GM19463 (cell line): Measurements from ENCODE around the gene SPATC1L.
"Not testable (repeated sequence)": the region's sequence is repeated elsewhere in the genome, so short reads cannot be mapped to it uniquely, and the experiment has no call there.

ENCODE experiments used
- ATAC-seq: cut with Tn5 transposase; IDR thresholded peaks from one replicate; pipeline ENCODE4 v1.9.1; 2021; ENCODE audit warnings: mild to moderate bottlenecking, moderate library complexity; ENCODE audit not compliant: unreplicated experiment

Gene SPATC1L

DNA sequence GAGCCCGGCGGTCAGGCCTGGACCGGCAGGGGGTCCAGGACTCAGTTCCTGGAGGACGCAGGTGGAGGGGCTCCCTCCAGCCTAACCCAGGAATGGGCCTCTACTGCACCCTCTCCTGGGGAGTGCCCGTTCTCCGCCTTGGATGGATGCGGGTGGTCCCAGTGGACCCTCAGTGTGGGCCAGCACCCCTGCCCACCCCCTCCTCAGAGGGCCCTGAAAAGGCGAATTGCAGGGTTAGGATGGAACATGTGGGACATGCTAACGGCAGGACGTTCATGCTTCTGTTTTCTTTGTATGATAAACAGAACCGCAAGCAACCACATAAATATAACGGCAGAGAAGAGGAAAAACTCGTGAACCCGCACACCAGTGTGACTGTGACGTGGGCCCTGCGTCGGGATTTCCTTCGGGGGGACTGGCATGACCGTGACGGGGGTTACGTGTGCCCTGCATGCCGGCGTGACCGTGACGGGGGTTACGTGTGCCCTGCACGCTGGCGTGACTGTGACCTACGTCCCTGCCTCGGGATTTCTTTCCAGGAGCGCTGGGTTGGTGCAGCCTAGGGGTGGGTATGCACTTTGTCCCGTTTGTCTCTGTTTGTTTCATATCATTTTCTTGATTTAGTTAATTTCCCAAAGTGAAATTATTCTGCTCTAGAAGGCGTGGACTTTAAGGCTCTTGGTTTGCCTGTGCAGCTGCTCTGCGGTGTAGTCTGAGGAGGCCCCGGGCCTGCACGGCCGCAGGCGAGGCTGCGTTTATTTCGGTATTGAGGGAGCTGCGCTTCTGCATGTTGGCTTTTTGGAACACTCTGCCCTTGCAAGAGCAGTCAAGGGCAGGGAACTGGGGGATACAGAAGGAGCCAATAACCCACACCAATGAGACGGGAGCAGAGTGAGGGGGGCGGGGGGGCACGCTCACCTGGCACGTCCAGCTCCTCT is 32.0 kb downstream of the SPATC1L start:
- no peak for ATAC-seq

DNA sequence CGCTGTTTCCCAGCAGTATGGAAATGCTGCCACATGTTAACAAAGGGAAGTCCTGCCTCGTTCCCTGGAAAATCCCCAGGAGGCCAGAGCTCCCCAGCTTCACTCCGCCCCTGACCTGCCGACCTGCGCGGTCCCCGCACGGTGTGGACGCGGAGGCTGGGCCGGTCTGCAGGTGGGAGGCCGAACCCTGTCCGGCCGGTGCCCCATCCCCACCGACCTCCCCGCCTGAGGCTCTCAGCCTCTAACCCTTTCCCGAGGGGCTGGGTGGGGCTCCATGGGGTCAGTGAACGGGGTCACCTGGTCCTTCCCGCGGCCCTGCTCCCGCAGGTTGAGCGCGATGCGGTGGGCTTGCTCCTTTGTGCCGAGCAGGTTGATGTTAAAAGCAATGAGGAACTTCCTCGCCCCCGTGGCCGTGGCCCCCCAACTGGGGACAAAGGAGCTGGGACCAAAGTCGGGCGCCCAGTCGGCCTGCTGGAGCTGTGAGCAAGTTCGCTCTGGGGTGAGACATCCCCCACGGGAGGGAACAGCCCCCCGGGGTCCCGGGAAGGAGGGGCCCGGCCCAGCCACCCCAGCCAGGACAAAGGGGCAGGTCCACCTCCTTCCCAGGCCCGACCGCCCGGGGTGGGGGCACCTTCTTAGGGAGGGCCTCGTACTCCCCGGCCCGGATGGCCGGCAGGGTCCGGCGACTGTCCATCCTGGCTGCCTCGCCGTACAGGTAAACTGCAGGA is 32.8 kb downstream of the SPATC1L start:
- no peak for ATAC-seq

DNA sequence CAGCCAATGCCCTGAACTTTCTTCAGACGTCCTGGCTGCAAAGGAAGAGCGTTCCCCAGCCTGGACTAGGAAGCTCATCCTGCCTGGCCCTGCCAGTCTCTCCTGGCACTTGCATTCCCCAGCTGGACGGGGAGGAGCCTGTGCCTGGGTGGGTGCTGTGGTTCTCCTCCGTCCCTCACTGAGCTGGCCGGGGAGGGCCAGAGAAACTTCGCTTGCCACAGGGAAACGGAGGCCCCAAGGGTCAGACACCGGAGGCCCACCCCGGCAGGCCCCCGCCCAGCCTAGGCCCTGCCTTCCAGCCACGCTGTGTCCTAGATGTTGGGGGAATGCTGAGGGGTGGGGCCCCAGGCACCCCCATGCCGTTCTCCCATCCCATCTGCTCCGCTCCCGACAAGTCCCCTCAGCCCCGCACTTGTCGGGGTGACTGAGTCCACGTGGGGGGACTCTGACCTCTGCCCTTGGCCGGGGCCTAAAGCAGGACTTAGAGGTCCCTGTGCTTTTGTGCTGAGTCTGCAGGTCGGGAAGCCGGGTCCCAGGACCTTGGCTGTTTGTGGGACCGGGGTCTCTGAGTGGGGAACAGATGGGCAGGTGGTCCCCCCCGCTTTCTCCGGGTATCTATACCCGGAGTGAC is 33.7 kb downstream of the SPATC1L start:
- ATAC-seq: no peak

DNA sequence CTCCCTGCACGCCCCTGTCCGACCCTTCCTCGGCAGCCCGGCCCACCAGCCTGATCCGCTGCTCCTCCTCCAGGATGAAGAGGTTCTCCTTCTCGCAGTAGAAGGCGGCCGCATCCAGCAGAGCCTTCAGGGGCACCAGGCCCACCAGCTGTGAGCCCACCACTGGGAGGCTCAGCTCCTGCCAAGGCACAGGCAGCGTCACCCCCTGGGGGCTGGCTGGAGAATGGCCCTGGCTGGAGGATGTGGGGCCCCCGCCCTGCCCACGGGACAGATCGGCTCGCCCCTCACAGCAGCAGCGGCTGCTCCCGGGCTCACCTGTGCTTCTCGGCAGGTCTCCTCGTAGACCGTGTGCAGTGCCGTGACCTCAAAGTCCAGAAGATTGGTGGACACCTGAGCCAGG is 34.2 kb downstream of the SPATC1L start:
- ATAC-seq: no peak

DNA sequence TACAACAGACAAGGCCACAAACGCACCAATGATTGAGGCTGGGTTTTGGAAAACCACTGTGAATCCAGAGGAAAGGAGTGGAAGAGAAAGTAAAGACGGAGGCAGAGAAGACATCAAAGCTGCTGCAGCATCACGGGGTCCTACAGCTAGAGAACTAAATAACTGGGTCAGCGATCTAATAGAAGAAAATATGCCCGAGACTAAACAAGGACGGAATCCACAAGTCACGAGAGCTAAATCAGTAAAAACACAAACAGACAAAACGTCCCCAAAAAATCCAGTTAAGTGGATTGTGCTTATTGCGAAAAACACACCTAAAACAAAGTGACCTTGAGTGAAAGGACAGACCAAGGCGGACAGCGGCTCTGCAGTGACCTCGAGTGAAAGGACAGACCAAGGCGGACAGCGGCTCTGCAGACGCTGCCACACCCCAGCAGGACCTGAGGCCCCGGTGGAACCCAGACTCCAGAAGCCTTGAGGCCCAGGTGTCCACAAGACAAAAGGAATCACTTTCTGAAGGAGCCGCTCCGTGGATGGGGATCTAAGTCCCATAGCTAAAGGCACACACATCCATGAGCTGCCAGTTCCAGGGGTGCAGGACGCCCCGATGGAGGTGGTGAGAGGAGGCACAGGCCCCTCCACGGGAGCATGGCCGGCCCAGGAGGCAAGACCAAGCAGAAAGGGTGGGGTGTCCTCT is 34.9 kb downstream of the SPATC1L start:
- ATAC-seq: no peak

DNA sequence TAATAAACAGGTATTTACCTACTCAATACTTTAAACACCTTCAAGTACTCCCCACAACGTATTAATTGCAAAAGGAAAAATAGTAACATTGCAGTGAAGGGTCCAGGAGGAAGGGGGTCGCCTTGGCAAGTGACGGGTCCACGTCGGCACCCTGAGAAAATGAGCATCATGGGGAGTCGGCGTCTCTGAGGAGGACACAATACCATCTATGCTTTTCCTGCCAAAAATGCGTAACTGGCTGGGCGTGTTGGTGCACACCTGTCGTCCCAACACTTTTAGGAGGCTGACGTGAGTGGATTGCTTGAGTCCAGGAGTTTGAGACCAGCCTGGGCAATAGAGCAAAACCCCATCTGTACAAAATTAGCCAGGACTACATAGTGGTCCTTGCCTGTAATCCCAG is 36.2 kb downstream of the SPATC1L start:
- ATAC-seq: no peak

DNA sequence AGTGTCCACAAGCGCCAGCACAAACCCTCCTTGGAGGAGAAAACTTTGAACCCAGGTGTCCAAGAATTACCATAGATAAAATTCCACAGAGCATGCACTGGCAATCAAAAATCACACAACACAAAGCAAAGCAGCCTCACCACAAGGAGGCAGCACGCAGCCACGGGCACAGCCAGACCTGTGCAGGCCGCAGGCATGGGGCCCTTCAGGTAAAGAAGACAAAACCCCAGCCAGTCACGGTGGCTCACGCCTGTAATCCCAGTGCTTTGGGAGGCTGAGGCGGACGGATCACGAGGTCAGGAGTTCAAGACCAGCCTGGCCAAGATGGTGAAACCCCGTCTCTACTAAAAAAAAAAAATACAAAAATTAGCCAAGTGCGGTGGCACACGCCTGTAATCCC is 36.8 kb downstream of the SPATC1L start:
- not testable (repeated sequence) for ATAC-seq

DNA sequence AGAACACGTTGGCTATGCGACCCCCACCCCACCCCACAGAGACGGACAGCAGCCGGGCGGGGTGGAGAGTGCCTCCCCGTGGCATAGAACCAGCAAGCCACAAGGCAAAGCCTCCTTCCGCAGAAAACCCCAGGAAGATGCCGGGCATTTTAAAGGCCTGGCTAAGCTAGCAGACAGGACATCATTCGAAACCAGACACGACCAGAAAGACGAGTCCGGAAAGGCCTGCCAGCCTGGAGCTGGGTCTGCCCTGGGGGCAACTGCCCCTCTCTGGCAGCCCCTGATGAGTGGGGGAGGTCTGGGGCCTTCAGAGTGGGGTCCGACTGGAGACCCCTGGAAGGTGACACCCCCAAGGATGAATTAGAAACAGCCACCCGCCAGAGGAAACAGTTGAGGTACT is 37.4 kb downstream of the SPATC1L start:
- no peak for ATAC-seq

DNA sequence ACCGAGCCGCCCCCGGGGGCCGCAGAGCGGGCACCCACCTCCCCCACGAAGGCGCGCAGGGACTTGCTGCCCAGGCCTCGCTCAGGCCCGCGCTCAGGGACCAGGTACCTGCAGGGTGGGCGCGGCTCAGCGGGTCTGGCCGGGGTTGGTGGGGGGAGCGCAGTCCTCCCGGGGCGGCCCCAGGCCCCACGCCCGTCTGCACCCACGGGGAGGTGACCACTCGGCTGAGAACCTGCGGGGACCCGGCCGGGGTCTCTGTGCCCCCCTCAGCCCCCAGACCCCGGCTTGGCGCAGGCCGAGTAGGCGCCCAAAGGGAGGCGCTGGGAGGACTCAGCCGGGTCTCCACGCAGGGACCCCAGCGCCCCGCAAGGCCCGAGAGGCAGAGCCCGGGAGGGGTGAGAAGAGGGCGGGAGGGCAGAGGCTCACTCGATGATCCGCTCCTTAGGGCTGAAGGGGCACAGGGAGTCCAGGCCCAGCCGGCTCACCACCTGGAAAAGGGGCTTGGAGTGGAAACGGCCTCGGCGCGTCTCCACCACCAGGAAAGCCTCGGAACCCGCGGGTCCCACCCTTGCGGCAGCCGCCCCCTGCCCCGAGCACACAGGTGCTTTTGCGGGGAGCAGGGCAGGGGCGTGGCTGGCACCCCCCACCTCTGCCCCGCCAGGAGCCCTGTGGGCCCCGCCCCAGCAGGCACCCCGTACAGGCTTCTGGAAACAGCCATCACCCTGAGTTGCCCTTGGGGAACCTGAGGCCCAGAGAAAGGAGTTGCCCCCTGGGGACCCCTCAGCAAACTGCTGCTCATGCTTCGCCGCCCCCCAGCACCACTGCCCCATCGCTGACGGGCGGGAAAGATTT is 38.2 kb downstream of the SPATC1L start:
- ATAC-seq: no peak

DNA sequence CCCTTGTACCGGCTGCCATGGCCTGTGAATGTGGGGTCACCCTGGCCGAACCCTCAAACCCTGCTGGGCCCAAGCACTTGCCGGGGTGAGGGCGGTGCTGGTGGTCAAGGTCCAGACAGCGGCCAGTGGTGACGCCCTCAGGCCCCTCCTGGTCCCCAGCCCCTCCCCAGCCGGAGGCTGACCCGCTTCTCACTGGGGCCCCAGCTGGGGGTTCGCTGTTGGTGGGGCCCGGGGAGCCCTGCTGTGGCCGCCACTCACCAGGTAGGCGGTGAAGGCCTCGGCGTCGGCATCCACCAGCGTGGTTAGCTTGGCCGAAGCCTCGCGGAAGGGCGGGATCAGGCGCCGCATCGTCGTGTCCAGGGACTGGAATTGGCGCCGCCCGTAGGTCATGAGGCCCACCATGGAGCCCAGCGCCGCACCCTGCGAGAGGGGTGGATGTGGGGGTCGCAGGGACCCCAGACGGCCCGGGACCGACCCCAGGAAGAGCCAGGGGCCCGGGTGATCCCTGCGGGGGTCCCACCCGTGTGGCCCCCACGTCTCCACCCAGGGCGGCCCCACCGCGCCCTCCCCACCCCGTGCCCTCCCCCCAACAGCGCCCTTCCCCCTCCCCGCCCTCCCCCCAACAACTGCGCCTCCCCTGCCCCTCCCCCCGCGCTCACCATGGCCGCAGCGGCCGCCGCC is 39.0 kb downstream of the SPATC1L start:
- ATAC-seq: no peak

DNA sequence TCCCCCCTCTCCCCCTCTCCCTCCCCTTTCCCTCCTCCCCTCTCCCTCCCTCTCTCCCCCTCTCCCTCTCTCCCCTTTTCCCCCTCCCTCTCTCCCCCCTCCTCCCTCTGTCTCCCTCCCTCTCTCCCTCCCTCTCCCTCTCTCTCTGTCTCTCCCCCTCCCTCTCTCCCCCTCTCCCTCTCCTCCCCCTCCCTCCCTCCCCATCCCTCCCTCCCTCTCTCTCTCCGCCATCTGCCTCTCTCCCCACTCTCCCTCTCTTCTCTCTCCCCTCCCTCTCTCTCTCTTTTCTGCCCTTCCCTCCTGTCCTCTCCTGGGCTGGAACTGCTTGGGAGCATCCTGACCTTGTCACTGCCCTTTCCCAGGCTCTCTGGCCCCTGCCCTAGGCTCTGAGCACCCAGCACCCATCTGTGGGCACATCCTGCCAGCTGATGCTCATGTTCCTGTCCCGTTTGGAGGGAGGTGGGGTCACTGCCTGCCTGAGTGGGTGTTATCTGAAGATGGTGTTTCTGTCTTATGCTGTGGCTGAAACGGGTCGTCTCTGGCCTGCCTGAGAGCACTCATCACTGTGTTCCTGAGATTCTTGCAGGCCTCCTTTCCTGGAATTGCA is 39.7 kb downstream of the SPATC1L start:
- ATAC-seq: no peak

DNA sequence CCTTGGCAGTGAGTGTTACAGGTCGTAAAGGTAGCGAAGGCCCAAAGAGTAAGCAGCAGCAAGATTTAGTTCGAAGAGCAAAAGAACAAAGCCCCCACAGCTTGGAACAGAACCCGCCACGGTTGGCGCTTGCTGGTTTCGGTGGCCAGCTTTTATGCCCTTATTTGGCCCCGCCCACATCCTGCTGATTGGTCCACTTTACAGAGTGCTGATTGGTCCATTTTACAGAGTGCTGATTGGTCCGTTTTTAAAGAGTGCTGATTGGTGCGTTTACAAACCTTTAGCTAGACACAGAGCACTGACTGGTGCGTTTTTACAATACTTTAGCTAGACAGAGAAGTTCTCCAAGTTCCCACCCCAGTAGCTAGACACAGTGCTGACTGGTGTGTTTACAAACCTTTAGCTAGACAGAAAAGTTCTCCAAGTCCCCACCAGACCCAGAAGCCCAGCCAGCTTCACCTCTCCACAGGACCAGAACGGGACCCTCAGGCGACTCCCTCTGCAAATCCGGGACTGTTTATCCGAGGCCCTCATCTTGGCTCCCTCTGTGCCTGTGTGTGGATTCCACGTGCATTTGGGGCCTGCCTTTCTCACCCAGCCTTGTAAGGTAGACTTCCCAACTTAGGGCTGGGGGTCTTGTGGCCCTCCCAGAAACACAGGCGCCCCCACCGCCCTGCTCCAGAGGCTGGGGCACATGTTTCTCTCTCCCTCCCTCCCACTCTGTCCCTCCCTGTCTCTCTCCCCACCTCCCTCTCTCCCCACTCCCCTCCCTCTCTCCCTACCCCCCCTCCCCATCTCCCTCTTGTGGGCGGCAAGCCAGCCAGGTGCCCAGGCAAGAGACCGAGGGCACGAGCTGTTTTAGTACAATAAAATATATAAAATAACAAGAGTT is 41.4 kb downstream of the SPATC1L start:
- no peak for ATAC-seq

DNA sequence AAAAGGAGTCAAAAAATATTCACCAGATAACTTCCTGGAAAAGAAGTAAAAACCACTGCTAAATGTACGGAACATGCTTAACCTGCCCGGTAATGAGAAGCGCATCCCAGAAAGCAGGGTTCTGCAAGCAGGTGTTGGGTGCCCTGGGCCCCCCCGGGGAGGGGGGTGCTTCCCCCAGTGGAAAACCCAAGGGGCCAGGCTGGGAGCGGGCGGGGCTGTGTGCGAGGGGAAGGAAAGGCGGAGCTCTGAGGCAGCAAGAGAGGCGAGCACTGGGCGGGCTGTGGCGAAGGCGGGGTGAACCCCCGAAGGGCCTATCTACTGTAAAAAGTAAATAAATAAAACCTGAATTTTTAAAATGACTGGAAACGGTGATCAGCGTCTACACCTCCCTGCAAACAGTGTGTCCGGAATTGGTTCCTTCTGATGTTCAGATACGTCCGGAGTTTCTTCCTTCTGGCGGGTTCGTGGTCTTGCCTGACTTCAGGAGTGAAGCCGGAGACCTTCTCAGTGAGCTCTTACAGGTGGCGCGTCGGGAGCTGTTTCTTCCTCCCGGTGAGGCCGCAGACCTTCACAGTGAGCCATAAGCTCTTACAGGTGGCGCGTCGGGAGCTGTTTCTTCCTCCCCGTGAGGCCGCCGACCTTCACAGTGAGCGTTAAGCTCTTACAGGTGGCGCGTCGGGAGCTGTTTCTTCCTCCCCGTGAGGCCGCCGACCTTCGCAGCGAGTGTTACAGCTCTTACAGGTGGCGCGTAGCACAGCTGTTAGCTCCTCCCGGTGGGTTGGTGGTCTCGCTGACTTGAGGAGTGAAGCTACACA is 42.3 kb downstream of the SPATC1L start:
- no peak for ATAC-seq

DNA sequence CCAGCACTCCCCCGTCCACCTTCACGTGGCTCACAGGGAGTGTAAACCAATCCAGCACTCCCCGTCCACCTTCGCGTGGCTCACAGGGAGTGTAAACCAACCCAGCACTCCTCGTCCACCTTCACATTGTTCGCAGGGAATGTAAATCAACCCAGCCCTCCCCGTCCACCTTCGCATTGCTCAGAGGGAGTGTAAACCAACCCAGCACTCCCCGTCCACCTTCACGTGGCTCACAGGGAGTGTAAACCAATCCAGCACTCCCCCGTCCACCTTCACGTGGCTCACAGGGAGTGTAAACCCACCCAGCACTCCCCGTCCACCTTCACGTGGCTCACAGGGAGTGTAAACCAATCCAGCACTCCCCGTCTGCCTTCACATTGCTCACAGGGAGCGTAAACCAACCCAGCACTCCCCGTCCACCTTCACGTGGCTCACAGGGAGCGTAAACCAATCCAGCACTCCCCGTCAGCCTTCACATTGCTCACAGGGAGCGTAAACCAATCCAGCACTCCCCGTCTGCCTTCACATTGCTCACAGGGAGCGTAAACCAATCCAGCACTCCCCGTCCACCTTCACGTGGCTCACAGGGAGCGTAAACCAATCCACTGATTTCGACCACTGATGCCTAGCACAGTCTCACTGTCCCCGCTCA is 43.8 kb downstream of the SPATC1L start:
- ATAC-seq: not testable (repeated sequence)

DNA sequence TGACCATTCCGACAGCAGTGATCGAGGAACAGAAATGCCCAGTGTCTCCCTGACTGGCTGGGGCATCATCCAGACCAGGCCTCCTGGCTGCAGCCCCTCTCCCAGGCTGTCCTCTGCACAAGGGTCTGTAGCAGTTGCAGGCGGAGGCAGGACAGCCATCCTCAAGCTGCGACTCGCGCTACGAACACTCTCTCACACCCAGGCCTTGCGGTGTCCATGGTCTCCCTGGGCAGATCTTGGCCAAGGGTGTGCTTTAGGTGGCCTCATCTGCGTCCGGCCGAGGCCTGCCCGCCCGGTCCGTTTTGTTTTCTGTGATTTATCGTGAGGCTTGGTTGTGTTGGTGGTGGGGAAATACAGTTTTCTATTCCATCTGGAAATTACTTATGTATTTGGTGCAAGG is 44.6 kb downstream of the SPATC1L start:
- no peak for ATAC-seq

DNA sequence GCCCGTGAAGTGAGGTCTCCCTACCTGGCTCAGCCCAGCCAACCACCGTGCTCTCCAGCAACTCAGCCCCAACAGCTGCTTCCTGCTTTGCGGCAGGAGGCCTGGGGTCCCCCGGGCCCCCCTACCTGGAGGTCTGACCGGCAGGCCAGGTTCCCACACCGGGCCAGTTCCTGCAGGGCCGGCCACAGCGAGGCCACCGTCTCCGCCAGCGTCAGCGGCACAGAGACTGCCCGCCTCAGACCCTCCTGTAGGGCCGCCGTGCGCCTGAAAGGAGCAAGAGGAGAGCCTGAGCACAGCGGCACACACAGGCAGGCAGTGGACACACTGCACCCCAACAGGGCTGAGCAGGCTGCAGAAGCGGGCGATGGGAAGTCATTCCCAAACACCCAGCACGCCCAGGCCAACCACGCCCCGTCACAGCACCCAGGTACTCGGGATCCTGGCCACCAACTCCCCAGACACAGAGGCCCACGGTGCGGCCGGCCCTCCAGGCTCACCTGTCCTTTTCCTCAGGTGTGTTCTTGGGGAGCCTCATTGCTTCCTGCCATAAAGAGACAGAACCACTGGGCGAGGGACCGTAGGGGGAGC is 45.8 kb downstream of the SPATC1L start:
- ATAC-seq: no peak
